ENCODE data around the gene KISS1R.
"Not testable (repeated sequence)": the region's sequence is repeated elsewhere in the genome, so short reads cannot be mapped to it uniquely, and the experiment has no call there.

KISS1R gene

GRCh38 chr19:917323-918151 is at the start of gene KISS1R:
Gene KISS1R (plus strand): TSS chr19:917333. CDS start chr19:917503, 170 bp downstream.
- in situ Hi-C loops (cut with MboI; ENCODE audit: low sequenced_read_pairs): no loop called here

GRCh38 chr19:867855-868457 is 49.2 kb upstream of the KISS1R start:
- in situ Hi-C loops (cut with MboI; ENCODE audit: low sequenced_read_pairs): no loop called here

GRCh38 chr19:868458-869244 is 48.5 kb upstream of the KISS1R start:
- in situ Hi-C loops (cut with MboI; ENCODE audit: low sequenced_read_pairs): no loop called here

- in situ Hi-C loops (cut with MboI; ENCODE audit: low sequenced_read_pairs): no loop called here
Observed at GRCh38 chr19:869245-870177, 47.6 kb upstream of the KISS1R start.

- in situ Hi-C loops (cut with MboI; ENCODE audit: low sequenced_read_pairs): no loop called here
Observed at GRCh38 chr19:870314-870713, 46.8 kb upstream of the KISS1R start.

- in situ Hi-C loops (cut with MboI; ENCODE audit: low sequenced_read_pairs): no loop called here
Observed at GRCh38 chr19:870963-871401, 46.2 kb upstream of the KISS1R start.

GRCh38 chr19:871446-872265 is 45.5 kb upstream of the KISS1R start:
- in situ Hi-C loops (cut with MboI; ENCODE audit: low sequenced_read_pairs): no loop called here

GRCh38 chr19:872266-872951 is 44.7 kb upstream of the KISS1R start:
- in situ Hi-C loops (cut with MboI; ENCODE audit: low sequenced_read_pairs): no loop called here

- in situ Hi-C loops (cut with MboI; ENCODE audit: low sequenced_read_pairs): no loop called here
Observed at GRCh38 chr19:873084-873483, 44.0 kb upstream of the KISS1R start.

GRCh38 chr19:873561-874041 is 43.5 kb upstream of the KISS1R start:
- in situ Hi-C loops (cut with MboI; ENCODE audit: low sequenced_read_pairs): no loop called here

- in situ Hi-C loops (cut with MboI; ENCODE audit: low sequenced_read_pairs): no loop called here
Observed at GRCh38 chr19:875265-875879, 41.8 kb upstream of the KISS1R start.

GRCh38 chr19:876089-876488 is 41.0 kb upstream of the KISS1R start:
- in situ Hi-C loops (cut with MboI; ENCODE audit: low sequenced_read_pairs): no loop called here

- in situ Hi-C loops (cut with MboI; ENCODE audit: low sequenced_read_pairs): no loop called here
Observed at GRCh38 chr19:876780-877314, 40.3 kb upstream of the KISS1R start.

- in situ Hi-C loops (cut with MboI; ENCODE audit: low sequenced_read_pairs): not testable (repeated sequence)
Observed at GRCh38 chr19:877992-878660, 39.0 kb upstream of the KISS1R start.

- in situ Hi-C loops (cut with MboI; ENCODE audit: low sequenced_read_pairs): not testable (repeated sequence)
Observed at GRCh38 chr19:878751-879561, 38.2 kb upstream of the KISS1R start.

GRCh38 chr19:879711-880438 is 37.3 kb upstream of the KISS1R start:
- in situ Hi-C loops (cut with MboI; ENCODE audit: low sequenced_read_pairs): no loop called here

All from HL-60/S4 (cell line).